DMS53 treated with DMSO at 0.1 percent for 48 hours (cell line): ENCODE results near the gene MYO7A.

Experiments
- DNase-seq: peaks from one replicate; lab custom pipeline; 2025; ENCODE audit not compliant: unreplicated experiment; lab: John Stamatoyannopoulos, UW

The MYO7A gene

DNA sequence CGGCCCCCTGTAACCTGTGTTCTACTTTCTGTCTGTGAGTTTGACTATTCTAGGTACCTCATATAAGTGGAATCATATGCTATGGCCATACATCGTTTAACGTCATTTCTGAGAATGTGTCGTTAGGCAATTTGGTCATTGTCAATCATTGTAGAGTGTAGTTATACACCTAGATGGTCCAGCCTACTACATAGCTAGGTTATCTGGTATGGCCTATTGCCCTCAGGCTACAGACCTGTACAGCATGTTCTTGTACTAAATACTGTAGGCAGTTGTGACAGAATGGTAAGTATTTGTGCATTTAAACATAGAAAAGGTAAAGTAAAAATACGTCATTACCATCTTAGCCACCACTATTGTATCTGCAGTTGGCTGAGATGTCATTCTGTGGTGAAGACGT lies 35.2 kb downstream of the MYO7A start:
- no peak for DNase-seq

DNA sequence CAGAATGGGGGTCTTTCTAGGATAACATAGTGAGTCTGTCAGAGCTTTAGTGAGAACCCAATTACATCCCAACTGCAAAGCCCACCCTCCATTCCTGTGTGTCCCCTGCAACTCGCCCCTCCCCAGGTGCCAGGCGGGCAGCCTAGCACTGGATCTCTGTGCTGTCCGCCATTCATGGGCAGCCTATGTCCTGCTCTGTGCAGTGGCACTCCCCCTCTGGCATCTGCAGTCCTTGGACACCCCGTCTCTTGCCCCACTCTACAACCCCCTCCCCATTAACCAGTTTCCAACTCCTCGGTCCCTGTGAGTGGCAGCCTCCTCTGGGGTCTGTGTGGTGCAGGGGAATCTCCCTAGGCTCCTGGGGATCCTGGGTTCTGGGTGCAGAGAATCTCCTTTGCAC lies 37.0 kb downstream of the MYO7A start:
- DNase-seq = no peak

DNA sequence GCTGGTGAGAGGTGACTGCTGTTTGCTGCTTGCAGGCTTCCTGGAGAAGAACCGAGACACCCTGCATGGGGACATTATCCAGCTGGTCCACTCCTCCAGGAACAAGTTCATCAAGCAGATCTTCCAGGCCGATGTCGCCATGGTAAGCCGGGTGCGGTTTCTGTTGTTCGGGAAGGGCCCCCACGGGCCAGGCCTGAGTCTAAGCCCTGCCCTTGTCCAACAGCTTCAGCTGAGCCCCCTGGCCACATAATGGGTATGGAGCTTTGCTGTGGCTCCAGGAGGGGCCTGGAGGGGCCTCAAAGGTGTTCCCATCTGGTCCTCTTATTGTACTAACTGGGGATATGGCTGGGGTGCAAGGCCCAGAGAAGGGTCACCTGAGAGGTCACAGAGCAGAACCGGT lies 38.0 kb downstream of the MYO7A start:
- no peak for DNase-seq

DNA sequence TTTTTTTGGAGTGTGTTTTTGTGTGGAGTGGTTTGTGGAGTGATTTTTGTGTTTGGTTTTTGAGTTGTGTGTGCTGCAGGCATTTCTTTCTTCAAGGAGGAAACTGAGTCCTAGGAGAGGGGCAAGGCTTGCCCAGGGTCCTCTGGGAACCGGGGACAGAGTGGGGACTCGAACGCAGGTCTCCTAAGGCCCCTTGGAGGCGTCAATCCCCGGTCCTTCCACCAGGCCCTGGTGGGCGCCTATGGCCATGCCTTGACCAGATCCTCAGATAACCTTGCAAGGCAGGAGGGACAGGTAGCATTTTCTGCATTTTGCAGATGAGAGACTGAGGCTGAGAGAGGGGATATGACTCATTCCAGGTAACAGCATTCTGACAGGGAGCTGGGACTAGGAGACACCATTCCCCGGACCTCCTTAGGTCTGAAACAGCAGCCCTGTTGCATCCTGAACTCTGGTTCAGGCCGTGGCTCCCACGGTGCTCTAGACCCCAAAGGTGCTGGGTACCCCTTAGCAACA lies 39.1 kb downstream of the MYO7A start:
- no peak for DNase-seq

DNA sequence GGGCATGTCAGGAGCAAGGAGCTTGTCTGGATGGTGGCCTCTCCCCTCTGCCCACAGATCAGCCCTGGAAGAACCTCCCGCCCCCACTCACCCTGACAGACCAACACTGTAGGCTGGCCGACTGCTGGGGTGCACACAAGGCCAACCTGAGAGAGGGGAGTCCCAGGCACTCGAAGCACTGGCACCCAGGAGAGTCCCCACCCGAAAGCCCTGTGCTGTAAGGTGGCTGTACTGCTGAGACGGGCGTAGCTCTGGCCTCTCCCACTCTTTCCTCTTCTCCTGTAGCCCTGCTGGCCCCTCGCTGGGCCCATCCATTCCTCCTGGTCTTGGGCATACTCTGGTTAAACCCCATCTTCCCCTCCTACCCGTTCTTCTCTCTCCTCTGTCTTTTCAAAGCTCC lies 39.7 kb downstream of the MYO7A start:
- no peak for DNase-seq

DNA sequence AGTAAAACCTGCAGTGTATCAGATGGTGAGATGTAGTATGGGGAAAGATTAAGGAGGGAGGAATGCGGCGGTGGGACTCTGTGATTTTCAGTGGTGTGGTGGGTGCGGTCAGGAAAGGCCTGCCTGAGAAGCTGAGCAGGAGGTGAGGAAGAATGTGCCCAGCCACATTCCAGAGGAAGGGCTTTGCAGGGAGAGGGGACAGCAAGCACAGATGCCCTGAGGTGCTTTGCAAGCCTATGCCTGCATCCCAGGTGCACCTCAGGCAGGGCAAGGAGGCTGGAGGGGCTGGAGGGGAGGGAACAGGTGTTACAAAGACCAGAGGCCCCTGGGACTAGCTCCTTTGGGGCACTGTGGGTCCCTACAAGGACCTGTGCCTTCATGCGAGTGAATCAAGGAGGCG lies 42.1 kb downstream of the MYO7A start:
- no peak for DNase-seq

DNA sequence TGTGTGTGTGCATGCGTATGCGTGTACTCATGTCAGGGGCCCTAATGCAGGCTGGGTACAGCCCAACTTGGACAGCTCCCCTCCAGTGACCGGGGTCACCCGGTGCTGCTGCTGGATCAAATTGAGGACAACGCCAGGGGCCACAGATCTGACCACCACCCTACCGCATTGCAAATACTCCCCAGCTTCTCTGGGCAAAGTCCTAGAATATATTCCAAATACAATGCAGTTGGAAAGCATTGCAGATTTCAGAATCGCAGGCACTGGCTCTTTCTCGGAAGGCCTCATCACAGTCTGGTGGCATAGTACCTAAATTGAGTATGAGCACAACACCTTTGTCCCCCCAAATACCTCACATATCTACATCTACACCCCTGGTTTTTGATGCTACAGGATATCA lies 43.2 kb downstream of the MYO7A start:
- DNase-seq = no peak

DNA sequence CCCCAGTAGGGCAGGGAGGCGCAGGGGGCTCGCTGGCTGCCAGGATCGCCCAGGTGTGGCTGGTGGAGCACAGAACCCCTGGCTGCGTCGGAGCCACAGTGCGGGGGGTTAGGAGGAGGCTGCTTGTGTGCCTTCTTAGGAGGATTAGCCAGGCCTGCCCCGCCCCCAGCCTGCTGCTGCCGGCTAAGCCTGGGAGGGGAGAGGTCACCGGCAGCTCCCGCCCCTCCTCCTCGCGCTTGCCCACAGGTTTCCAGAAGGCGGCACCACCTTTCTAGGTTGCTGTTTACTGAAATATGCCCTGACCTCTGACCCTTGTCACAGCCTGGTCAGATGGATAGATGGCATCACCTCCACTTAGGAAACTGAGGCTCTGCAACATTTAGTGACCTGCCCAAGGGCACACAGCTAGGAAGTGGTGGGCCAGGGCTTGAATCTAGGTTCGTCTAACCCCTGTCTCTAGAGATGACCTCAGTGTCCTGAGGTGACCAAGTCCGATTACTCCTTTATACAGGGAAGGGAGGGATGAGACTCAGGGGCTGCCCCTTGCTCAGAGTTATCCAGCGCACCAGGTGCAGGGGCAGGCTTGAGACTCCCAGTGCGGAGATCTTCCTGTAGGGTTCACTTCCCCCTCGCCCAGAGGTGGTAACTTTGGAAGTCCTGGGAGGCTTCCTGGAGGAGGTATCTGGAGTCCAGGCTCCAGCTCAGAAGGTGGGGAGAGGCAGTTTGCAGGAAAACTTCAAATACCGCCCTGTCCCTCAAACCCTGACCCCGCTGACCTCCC lies 44.0 kb downstream of the MYO7A start:
- no peak for DNase-seq

DNA sequence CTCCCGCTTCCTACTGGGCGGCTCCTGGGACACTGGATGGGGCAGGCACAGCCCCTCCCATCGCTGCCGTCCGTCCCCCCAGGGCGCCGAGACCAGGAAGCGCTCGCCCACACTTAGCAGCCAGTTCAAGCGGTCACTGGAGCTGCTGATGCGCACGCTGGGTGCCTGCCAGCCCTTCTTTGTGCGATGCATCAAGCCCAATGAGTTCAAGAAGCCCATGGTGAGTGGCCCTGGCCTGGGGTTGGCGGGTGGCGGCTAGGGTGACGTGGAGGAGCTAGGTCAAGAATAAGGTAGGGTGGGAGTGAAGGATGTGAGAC lies 44.6 kb downstream of the MYO7A start:
- DNase-seq = no peak

DNA sequence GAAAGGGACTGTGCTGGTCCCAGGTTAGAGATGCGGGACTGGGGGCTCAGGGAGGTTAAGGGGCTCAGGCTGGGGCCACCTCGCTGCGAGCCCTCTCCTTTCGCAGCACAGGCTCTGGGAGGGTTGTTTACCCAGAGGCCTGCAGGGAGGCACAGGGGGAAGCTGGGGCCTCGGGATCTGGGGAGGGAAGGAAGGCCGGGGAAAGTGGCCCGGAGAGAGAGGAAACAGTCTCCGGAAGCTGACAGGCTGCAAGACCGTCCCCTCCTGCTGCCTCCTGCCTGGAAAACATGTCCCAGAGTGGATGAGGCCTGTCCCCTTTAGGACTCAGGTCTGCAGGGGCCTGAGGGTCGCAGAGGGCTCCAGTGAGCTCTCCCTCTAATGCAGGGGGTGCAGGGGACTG lies 45.4 kb downstream of the MYO7A start:
- DNase-seq = no peak

DNA sequence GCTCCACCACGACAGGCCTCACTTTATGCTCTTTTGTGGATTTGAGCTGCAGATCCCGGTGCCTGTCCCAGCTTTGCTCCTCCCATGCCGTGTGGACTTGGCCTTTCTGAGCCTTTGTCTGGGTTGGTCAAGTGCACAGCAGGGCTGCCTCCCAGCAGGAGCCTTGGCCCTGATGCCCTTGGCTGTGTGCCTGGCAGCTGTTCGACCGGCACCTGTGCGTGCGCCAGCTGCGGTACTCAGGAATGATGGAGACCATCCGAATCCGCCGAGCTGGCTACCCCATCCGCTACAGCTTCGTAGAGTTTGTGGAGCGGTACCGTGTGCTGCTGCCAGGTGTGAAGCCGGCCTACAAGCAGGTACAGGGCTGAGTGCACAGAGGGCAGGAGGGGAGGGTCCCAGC lies 46.5 kb downstream of the MYO7A start:
- no peak for DNase-seq

DNA sequence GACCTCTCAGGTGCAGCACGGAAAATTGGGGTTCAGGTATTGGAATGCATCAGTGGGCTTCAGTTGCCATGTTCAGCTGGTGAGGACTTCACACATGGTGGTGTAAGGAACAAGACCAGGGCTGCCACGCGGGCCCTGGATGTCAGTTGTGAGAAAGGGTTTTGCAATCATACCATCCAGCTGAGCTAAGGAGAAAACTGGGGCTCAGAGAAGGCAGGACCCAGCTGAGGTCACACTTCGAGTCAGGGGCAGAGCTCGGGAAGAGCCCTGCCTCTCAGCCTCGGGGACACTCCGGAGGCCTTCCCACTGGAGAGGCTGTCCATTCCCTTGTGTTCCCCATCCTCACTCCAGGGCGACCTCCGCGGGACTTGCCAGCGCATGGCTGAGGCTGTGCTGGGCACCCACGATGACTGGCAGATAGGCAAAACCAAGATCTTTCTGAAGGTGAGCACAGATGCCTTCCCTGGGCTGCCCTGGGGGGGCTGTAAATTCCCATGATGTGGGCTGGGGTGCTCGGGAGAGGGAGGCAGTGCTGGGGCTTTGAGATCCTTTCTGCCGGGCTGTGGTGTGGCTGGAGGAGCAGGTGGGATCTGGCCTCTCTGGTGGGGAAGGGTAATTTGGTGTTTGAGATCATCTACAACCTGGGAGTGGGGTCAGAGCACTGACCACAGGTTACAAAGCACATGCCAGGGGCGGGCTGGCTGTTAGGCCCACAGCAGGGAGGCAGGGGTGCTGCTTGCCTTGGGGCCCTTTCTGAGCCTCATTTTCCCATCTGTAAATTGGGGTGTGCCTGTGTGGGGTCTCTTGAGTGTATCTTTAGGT lies 47.2 kb downstream of the MYO7A start:
- DNase-seq = no peak

DNA sequence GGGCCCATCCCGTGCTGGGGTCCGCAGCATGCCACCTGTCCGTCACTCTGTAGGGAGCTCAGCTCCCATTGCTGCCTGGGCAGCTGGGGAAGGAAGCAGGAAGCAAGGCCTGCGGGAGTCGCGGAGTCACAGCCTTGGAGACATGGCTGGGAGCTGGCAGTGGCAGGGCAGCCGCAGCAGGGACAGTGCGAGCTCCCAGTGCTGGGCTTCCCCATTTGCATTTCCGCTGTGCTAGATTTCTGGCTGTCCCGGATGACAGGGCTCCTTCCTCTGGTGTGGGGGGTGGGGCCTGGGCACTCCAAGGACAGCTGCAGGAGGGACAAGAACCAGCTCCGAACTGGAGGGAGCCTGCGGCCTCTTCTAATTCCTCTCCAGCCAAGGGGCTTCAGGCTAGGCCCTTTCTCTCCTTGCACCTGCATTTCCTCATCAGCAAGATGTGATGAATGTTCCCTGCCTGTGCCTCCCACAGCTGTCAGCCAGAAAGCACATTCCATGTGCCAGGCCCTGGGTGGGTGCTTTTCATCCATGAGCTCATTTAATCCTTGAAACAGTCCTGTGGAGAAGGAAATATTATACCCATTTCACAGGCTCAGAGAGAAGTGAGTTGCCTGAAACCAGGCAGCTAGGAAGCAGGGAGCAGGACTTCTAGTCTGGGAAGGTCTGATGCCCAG lies 48.0 kb downstream of the MYO7A start:
- DNase-seq = no peak

DNA sequence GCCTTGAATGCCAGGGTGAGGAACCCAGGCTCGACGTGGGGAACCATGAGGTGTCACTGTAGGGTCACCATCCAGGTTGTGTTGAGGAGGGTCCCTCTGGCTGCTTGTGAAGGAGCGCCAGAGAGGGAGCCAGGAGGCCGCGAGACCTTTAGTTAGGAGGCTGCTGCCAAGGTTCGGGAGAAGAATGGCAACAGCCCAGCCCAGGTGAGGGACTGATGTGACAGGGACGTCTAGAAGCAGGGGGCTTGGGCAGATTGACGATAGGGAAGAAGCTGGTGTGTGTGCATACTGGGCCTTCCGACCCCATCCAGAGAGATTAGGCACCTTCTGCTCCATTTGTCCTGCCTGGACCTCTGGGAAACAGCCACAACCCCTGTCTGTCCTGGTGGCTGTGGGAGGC lies 49.0 kb downstream of the MYO7A start:
- no peak for DNase-seq

DNA sequence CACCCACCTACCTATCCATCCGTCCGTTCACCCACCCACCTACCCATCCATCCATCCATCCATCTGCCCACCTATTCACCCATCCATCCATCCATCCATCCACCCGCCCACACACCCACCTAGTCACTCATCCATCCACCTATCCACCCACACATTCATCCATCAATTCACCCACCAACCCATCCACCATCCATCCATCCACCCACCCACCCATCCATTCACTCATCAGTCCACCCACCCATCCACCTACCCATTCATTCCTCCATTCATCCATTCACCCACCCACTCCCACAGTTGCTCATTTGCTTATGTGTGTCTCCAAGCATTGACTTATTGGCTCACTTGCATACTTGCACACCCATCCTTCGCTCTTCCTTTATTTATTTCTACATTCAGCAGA lies 50.1 kb downstream of the MYO7A start:
- no peak for DNase-seq

DNA sequence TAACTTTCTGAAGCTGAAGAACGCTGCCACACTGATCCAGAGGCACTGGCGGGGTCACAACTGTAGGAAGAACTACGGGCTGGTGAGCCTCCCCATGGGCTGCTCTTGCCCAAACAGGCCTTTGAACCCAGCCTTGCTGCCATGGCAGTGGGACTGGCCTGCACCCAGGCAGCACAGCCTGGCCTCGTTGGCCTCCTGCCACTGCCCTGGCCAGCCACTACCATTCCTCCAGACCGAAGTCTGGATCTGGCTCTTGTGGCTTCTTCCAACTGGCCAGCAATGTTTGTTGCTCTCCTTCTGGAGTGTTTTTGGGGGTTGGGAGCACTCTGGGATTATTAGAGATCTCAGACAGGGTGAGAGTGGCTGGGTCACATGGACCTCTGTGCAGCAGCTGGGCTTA lies 51.0 kb downstream of the MYO7A start:
- no peak for DNase-seq

DNA sequence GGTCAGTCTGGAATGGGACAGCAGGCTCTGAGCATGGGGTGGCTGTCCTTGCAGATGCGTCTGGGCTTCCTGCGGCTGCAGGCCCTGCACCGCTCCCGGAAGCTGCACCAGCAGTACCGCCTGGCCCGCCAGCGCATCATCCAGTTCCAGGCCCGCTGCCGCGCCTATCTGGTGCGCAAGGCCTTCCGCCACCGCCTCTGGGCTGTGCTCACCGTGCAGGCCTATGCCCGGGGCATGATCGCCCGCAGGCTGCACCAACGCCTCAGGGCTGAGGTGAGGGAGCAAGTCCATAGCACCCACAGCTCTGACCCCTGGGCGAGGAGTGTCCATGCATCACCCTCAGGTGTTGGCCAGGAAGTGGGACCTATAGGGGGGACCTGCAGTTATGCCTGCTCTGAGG lies 51.6 kb downstream of the MYO7A start:
- no peak for DNase-seq

DNA sequence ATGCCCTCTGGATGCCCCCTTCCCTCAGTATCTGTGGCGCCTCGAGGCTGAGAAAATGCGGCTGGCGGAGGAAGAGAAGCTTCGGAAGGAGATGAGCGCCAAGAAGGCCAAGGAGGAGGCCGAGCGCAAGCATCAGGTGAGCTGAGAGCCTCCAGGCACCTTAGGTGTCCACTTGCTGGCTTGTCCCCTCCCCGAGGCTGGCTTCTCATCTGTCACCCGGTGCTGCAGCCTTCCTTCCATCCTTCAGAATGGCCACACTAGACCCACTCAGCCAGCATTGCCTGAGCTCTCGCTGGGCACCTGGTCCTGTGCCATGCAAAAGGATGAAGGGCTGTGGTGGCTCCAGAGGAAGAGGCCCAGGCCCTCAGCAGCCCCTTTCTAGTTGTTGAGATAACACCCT lies 52.3 kb downstream of the MYO7A start:
- no peak for DNase-seq

DNA sequence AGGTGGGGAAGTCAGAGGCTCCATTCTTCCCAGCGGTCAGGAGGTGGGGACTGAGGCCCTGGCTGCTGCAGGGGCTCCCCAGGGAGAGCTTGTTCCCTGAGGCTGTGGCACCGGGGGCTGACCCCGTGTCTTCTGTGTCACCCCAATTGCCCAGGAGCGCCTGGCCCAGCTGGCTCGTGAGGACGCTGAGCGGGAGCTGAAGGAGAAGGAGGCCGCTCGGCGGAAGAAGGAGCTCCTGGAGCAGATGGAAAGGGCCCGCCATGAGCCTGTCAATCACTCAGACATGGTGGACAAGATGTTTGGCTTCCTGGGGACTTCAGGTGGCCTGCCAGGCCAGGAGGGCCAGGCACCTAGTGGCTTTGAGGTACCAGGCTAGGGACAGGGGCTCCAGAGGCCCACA lies 53.2 kb downstream of the MYO7A start:
- no peak for DNase-seq

DNA sequence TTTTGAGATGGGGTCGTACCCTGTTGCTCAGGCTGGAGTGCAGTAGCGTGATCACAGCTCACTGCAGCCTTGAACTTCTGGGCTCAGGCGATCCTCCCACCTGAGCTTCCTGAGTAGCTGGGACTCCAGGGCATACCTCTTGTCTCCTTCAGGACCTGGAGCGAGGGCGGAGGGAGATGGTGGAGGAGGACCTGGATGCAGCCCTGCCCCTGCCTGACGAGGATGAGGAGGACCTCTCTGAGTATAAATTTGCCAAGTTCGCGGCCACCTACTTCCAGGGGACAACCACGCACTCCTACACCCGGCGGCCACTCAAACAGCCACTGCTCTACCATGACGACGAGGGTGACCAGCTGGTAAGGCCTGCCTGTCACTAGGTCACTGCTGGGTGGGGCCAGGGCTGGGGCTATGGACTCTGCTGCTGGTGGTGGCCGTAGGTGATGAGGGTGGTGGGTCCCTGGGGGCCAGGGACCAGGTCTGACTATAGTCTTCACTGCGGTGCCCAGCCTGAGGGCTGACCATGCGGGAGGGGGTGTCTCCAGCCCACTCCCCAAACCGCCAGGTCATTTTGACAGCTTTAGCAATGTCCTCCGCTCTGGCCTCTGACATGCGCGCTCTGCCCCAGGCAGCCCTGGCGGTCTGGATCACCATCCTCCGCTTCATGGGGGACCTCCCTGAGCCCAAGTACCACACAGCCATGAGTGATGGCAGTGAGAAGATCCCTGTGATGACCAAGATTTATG lies 53.9 kb downstream of the MYO7A start:
- DNase-seq = no peak
